CD14-positive monocyte (primary cell): ENCODE data around the gene KCNQ1OT1. TPM values are rescaled to one million over a fixed set of nuclear protein-coding genes. Genes with fewer than 3 reads are reported as not detected.

Experiments
- DNase-seq, 3 donors: peaks; one replicate each; pipeline ENCODE4 v3.0.0-alpha.2; 2011 to 2022
- H2AFZ ChIP-seq: 2 replicates; pipeline ENCODE4 v1.6.0; 2012; ENCODE audit warnings: mild to moderate bottlenecking, low read depth, low read length, inconsistent platforms; ENCODE audit not compliant: insufficient read depth, poor library complexity, severe bottlenecking
- H3K27ac ChIP-seq, 2 donors: 1 replicate in 1 of 2; 2 replicates in 1 of 2; pipeline ENCODE4 v1.5.1; 2012 to 2013; ENCODE audit warnings: low read length in 2 of 2, control low read depth in 1 of 2, inconsistent platforms in 1 of 2, low read depth in 1 of 2, mild to moderate bottlenecking in 1 of 2
- H3K27me3 ChIP-seq, 2 donors: one replicate each; pipeline versions ENCODE4 v1.6.0 to v1.6.1; 2011 to 2013; ENCODE audit warnings: low read length in 2 of 2; ENCODE audit not compliant: control insufficient read depth in 2 of 2, insufficient read depth in 2 of 2
- H3K36me3 ChIP-seq, 2 donors: replicated peaks in 1 of 2; 1 replicate in 1 of 2; 2 replicates in 1 of 2; pipeline versions ENCODE4 v1.5.1 to v1.6.1; 2012 to 2013; ENCODE audit warnings: low read length in 2 of 2, control low read depth in 1 of 2, inconsistent platforms in 1 of 2, mild to moderate bottlenecking in 1 of 2; ENCODE audit not compliant: insufficient read depth in 2 of 2, control insufficient read depth in 1 of 2
- H3K4me1 ChIP-seq, 2 donors: 1 replicate in 1 of 2; 2 replicates in 1 of 2; pipeline versions ENCODE4 v1.5.1 to v1.6.1; 2012 to 2013; ENCODE audit warnings: low read length in 2 of 2, control low read depth in 1 of 2, inconsistent platforms in 1 of 2, mild to moderate bottlenecking in 1 of 2, moderate library complexity in 1 of 2; ENCODE audit not compliant: insufficient read depth in 2 of 2, control insufficient read depth in 1 of 2
- H3K4me2 ChIP-seq: replicated peaks from 2 replicates; pipeline ENCODE3; 2012; ENCODE audit warnings: low read length, moderate library complexity, mild to moderate bottlenecking; ENCODE audit not compliant: poor library complexity, severe bottlenecking; ENCODE audit errors: extremely low read depth
- H3K4me3 ChIP-seq, 3 experiments: fragments of 200-600 bp in 1 of 3; sonication (generic) in 1 of 3; replicated peaks in 1 of 3; 1 replicate in 2 of 3; 2 replicates in 1 of 3; pipeline ENCODE4 v1.5.1; 2011 to 2013; ENCODE audit warnings: low read length in 3 of 3, mild to moderate bottlenecking in 3 of 3, control low read depth in 2 of 3, low read depth in 2 of 3, inconsistent platforms in 1 of 3, moderate library complexity in 1 of 3
- H3K79me2 ChIP-seq: 2 replicates; pipeline ENCODE4 v1.6.0; 2012; ENCODE audit warnings: mild to moderate bottlenecking, control low read depth, inconsistent platforms, low read length, moderate library complexity; ENCODE audit not compliant: insufficient read depth
- H3K9ac ChIP-seq: 2 replicates; pipeline ENCODE4 v1.6.0; 2017; ENCODE audit warnings: low read length, mild to moderate bottlenecking; ENCODE audit not compliant: insufficient read depth, poor library complexity, severe bottlenecking
- H3K9me3 ChIP-seq, 2 donors: replicated peaks in 1 of 2; 1 replicate in 1 of 2; 2 replicates in 1 of 2; pipeline versions ENCODE4 v1.5.1 to v1.6.1; 2012 to 2013; ENCODE audit warnings: low read length in 2 of 2, control low read depth in 1 of 2; ENCODE audit not compliant: control insufficient read depth in 1 of 2, insufficient read depth in 1 of 2
- H4K20me1 ChIP-seq: 2 replicates; pipeline ENCODE4 v1.6.0; 2012; ENCODE audit warnings: mild to moderate bottlenecking, low read length, control low read depth, moderate library complexity; ENCODE audit not compliant: insufficient read depth
- H3K27ac Mint-ChIP-seq, 7 donors: one replicate each; pipeline ENCODE4 v1.8.0; 2020; ENCODE audit warnings: mild to moderate bottlenecking in 7 of 7, mixed read lengths in 7 of 7, moderate library complexity in 6 of 7, inconsistent platforms in 2 of 7
- H3K27me3 Mint-ChIP-seq, 3 donors: one replicate each; pipeline ENCODE4 v1.8.0; 2021 to 2022; ENCODE audit warnings: low read depth in 3 of 3, mild to moderate bottlenecking in 3 of 3, mixed read lengths in 3 of 3, moderate library complexity in 3 of 3, inconsistent platforms in 1 of 3
- H3K36me3 Mint-ChIP-seq, 2 donors: one replicate each; pipeline ENCODE4 v1.8.0; 2020; ENCODE audit warnings: mixed read lengths in 2 of 2, inconsistent platforms in 1 of 2, mild to moderate bottlenecking in 1 of 2
- H3K4me1 Mint-ChIP-seq: one replicate; pipeline ENCODE4 v1.8.0; 2020; ENCODE audit warnings: mild to moderate bottlenecking, mixed read lengths
- H3K4me3 Mint-ChIP-seq, 2 donors: one replicate each; pipeline ENCODE4 v1.8.0; 2020; ENCODE audit warnings: mild to moderate bottlenecking in 2 of 2, mixed read lengths in 2 of 2, moderate library complexity in 1 of 2
- H3K9me3 Mint-ChIP-seq, 7 donors: one replicate each; pipeline ENCODE4 v1.8.0; 2020 to 2022; ENCODE audit warnings: mixed read lengths in 7 of 7, mild to moderate bottlenecking in 6 of 7, moderate library complexity in 6 of 7, inconsistent platforms in 2 of 7
- CTCF ChIP-seq: fragments of 200-600 bp; IDR thresholded peaks from one replicate; pipeline ENCODE4 v1.8.0; 2022; ENCODE audit warnings: antibody characterized with exemption, mild to moderate bottlenecking
- WGBS: methylation state at CpG from one replicate; pipeline ENCODE4 v1.1.5; 2013; ENCODE audit warnings: missing lambda C conversion rate; ENCODE audit not compliant: insufficient coverage; 5-methylcytosine and 5-hydroxymethylcytosine counted together
- intact Hi-C, 2 donors: fragments of 100-400 bp; cut with micrococcal nuclease; formaldehyde crosslinking; loops; one replicate each; pipeline versions ENCODE4 v1.15.0 to v1.15.1; 2023
- polyA plus RNA-seq, 3 donors: library from polyadenylated mRNA; depleted of rRNA in 1 of 3; unstranded in 2 of 3; stranded (reverse) in 1 of 3; fragments of 300-500 nt in 2 of 3; fragments of >200 nt in 1 of 3; fragmentation: Illumina TruSeq in 2 of 3; gene quantifications; 1 replicate in 2 of 3; 2 replicates in 1 of 3; pipeline ENCODE4 v1.2.3, GENCODE V29; 2012 to 2021

Gene KCNQ1OT1
- polyA plus RNA-seq, 3 donors: 0.01 to 0.04 (median 0.03) TPM

GRCh38 chr11:2594267-2594666 is 105.5 kb downstream of the KCNQ1OT1 start:
- H3K9me3 ChIP-seq: peaks cover 5 to 14% of the 10 kb centered on the region in 2 donors
- no peak overlapping the region for H3K4me2 ChIP-seq
- no peaks in the 10 kb centered on the region for H3K27me3 ChIP-seq
- H3K9ac ChIP-seq: no peak overlapping the region
- WGBS: no CpG with 5 or more reads among the region's 1 CpG
- no peak overlapping the region for H3K4me3 ChIP-seq
- H2AFZ ChIP-seq: no peak overlapping the region
- no peak overlapping the region for H3K27ac ChIP-seq
- Mint-ChIP-seq H3K4me1 (no peaks in the 10 kb centered on the region), H3K27me3 (peaks cover 0 to 3% (median 0%) of the 10 kb centered on the region in 3 donors), H3K9me3 (peaks cover 7 to 20% (median 15%) of the 10 kb centered on the region in 7 donors), H3K36me3 (peaks cover 62 to 65% of the 10 kb centered on the region in 2 donors), H3K27ac (peak overlapping the region in 1 of 7 donors; percentile 12), H3K4me3 (no peak overlapping the region)
- no peak for DNase-seq
- H3K79me2 ChIP-seq: no peaks in the 10 kb centered on the region
- no peaks in the 10 kb centered on the region for H3K4me1 ChIP-seq
- no peak for TF ChIP-seq CTCF
- peaks cover 41% of the 10 kb centered on the region for H4K20me1 ChIP-seq
- peaks cover 37 to 51% of the 10 kb centered on the region in 2 donors for H3K36me3 ChIP-seq
- intact Hi-C loops: no loop called here

- H3K79me2 ChIP-seq: no peaks in the 10 kb centered on the region
- no peak overlapping the region for H3K4me3 ChIP-seq
- WGBS: 100% methylated on average over 15 of the region's 15 CpGs
- Mint-ChIP-seq H3K27me3 (peaks cover 0 to 3% (median 0%) of the 10 kb centered on the region in 3 donors), H3K9me3 (peaks cover 7 to 17% (median 14%) of the 10 kb centered on the region in 7 donors), H3K27ac (peak overlapping the region in 1 of 7 donors; percentile 78), H3K36me3 (peaks cover 67 to 68% of the 10 kb centered on the region in 2 donors), H3K4me3 (no peak overlapping the region), H3K4me1 (no peaks in the 10 kb centered on the region)
- no peak overlapping the region for H3K27ac ChIP-seq
- H3K27me3 ChIP-seq: no peaks in the 10 kb centered on the region
- no peak overlapping the region for H2AFZ ChIP-seq
- H3K36me3 ChIP-seq: peaks cover 45 to 59% of the 10 kb centered on the region in 2 donors
- H3K9me3 ChIP-seq: peaks cover under 1 to 13% of the 10 kb centered on the region in 2 donors
- intact Hi-C loops: no loop called here
- no peak overlapping the region for H3K4me2 ChIP-seq
- DNase-seq: peak in 1 of 3 donors; percentile 1
- no peak for TF ChIP-seq CTCF
- H4K20me1 ChIP-seq: peaks cover 47% of the 10 kb centered on the region
- no peak overlapping the region for H3K9ac ChIP-seq
- H3K4me1 ChIP-seq: no peaks in the 10 kb centered on the region
These were observed 106.3 kb downstream of the KCNQ1OT1 start for GRCh38 chr11:2593393-2593950.
